K562 (cell line): Measurements from ENCODE around the gene ATF5. TPM values are rescaled to one million over a fixed set of nuclear protein-coding genes. Genes with fewer than 3 reads are reported as not detected.

Experiments used
- CXXC5 ChIP-seq: fragments of 250-450 bp; sonication (Bioruptor Pico); IDR thresholded peaks from 2 replicates; pipeline ENCODE4 v1.8.0; 2022; ENCODE audit warnings: inconsistent platforms, mild to moderate bottlenecking, moderate library complexity
- DPF2 ChIP-seq: fragments of 450-650 bp; IDR thresholded peaks from 2 replicates; pipeline ENCODE4 v1.6.1; 2016
- HDAC8 ChIP-seq: fragments of 450-650 bp; IDR thresholded peaks from 2 replicates; pipeline ENCODE4 v1.6.1; 2016; ENCODE audit warnings: mild to moderate bottlenecking, missing genetic modification characterization, moderate library complexity, missing compliant biosample characterization
- IFI16 ChIP-seq: fragments of 250-450 bp; sonication (Bioruptor Pico); IDR thresholded peaks from 2 replicates; pipeline ENCODE4 v2.1.2; 2022; ENCODE audit warnings: mild to moderate bottlenecking, inconsistent platforms
- KDM4B ChIP-seq, 2 experiments: fragments of 450-650 bp in 1 of 2; sonication (generic) in 1 of 2; IDR thresholded peaks; 2 replicates each; pipeline ENCODE4 v1.6.1; 2016 to 2017; ENCODE audit warnings: borderline replicate concordance in 2 of 2, antibody characterized with exemption in 1 of 2, low read depth in 1 of 2, mild to moderate bottlenecking in 1 of 2
- KHSRP ChIP-seq: fragments of 450-650 bp; IDR thresholded peaks from 2 replicates; pipeline ENCODE4 v1.6.1; 2017
- KLF1 ChIP-seq: fragments of 450-650 bp; IDR thresholded peaks from 2 replicates; pipeline ENCODE4 v1.6.1; 2016; ENCODE audit warnings: missing genetic modification characterization, missing compliant biosample characterization
- KLF6 ChIP-seq: fragments of 250-450 bp; sonication (Bioruptor Pico); IDR thresholded peaks from 2 replicates; pipeline ENCODE4 v1.4.0; 2020; ENCODE audit warnings: mild to moderate bottlenecking, moderate library complexity, borderline replicate concordance
- NR0B1 ChIP-seq: fragments of 450-650 bp; IDR thresholded peaks from one replicate; pipeline ENCODE4 v1.6.1; 2018; ENCODE audit warnings: mild to moderate bottlenecking, moderate library complexity; ENCODE audit not compliant: partially characterized antibody
- PTTG1 ChIP-seq: fragments of 450-650 bp; IDR thresholded peaks from 2 replicates; pipeline ENCODE4 v1.6.1; 2016; ENCODE audit warnings: low read depth, mild to moderate bottlenecking, missing genetic modification characterization, missing compliant biosample characterization
- REST ChIP-seq, 2 experiments: fragments of 450-650 bp; formaldehyde crosslinking in 1 of 2; IDR thresholded peaks; 2 replicates each; pipeline versions ENCODE4 v1.4.0 to v1.6.1; 2014 to 2020; ENCODE audit warnings: mild to moderate bottlenecking in 2 of 2, borderline replicate concordance in 1 of 2, low read depth in 1 of 2
- ZFPM2 ChIP-seq: fragments of 250-450 bp; sonication (Bioruptor Pico); IDR thresholded peaks from 2 replicates; pipeline ENCODE4 v1.5.1; 2022; ENCODE audit warnings: mild to moderate bottlenecking
- ZNF133 ChIP-seq: fragments of 250-450 bp; sonication (Bioruptor Pico); IDR thresholded peaks from 2 replicates; pipeline ENCODE4 v1.4.0; 2020; ENCODE audit warnings: mild to moderate bottlenecking
- ZNF197 ChIP-seq: fragments of 200-800 bp; sonication (Bioruptor generic); IDR thresholded peaks from 2 replicates; pipeline ENCODE4 v1.6.1; 2016; ENCODE audit warnings: low read depth, missing genetic modification characterization, missing compliant biosample characterization
- ZNF239 ChIP-seq: fragments of 250-450 bp; sonication (Bioruptor Pico); IDR thresholded peaks from 2 replicates; pipeline ENCODE4 v1.4.0; 2020; ENCODE audit warnings: mild to moderate bottlenecking
- ZNF436 ChIP-seq: fragments of 250-450, 450-650 bp; sonication (Bioruptor Pico); formaldehyde crosslinking; IDR thresholded peaks from 2 replicates; pipeline ENCODE4 v1.7.0; 2020; ENCODE audit warnings: mild to moderate bottlenecking
- ZNF583 ChIP-seq: fragments of 250-450 bp; sonication (Bioruptor Pico); IDR thresholded peaks from 2 replicates; pipeline ENCODE4 v1.4.0; 2020
- ZNF589 ChIP-seq: fragments of 200-800 bp; sonication (Bioruptor generic); IDR thresholded peaks from 2 replicates; pipeline ENCODE4 v1.6.1; 2016; ENCODE audit warnings: low read depth, missing genetic modification characterization, missing compliant biosample characterization
- ZSCAN32 ChIP-seq: fragments of 450-650 bp; formaldehyde crosslinking; IDR thresholded peaks from 2 replicates; pipeline ENCODE4 v1.4.0; 2020; ENCODE audit warnings: mild to moderate bottlenecking, moderate library complexity
- polyA plus RNA-seq, 8 experiments: library from polyadenylated mRNA; depleted of rRNA in 4 of 8; stranded (reverse) in 5 of 8; unstranded in 3 of 8; fragments of >200 nt; fragmentation: Nextera tagmentation in 2 of 8; fragmentation: Illumina TruSeq in 1 of 8; extraction: Ambion mirVana in 2 of 8; extraction: Trizol in 1 of 8; gene quantifications; 2 replicates each; pipeline versions ENCODE4 v1.2.1 to v1.2.3, GENCODE V29; 2011 to 2014; ENCODE audit warnings: inconsistent platforms in 1 of 8, missing spikeins in 1 of 8
- total RNA-seq, 7 experiments: library from RNA; depleted of rRNA in 6 of 7; stranded (reverse); fragments of >200 nt in 6 of 7; fragmentation: Illumina TruSeq in 2 of 7; extraction: Trizol in 2 of 7; gene quantifications; 2 replicates each; pipeline versions ENCODE4 v1.2.1 to v1.2.3, GENCODE V29; 2011 to 2021; ENCODE audit warnings: low replicate concordance in 1 of 7

ATF5 gene
- total and polyA plus RNA-seq, 9 of the 15 experiments (the other 6 are each of a cell fraction or from before 2014, with no cell fraction given), result 3.0 to 57.6 (median 11.1) TPM

GRCh38 chr19:49924004-49924880 is 4.8 kb upstream of the ATF5 start (continued):
- TF ChIP-seq NR0B1 (no peak), KLF6 (CRISPR knock-in tag) (peak; percentile 97), ZNF239 (peak; percentile 33), ZNF589 (CRISPR knock-in tag) (peak; percentile 91), IFI16 (peak; percentile 12; the same call in 1 of the 2 replicates), ZFPM2 (CRISPR knock-in tag) (no peak), PTTG1 (tag) (peak; percentile 50; the same call in 1 of the 2 replicates), ZNF133 (CRISPR knock-in tag) (0 out of 2 replicates have a peak, but pooled peaks have one; percentile 4), ZNF583 (CRISPR knock-in tag) (peak; percentile 54; the same call in 1 of the 2 replicates), CXXC5 (CRISPR knock-in tag) (peak; percentile 91), DPF2 (0 out of 2 replicates have a peak, but pooled peaks have one; percentile 18), HDAC8 (peak; percentile 7), ZNF436 (CRISPR knock-in tag) (no peak), ZNF197 (CRISPR knock-in tag) (peak; percentile 69), REST (IDR thresholded peaks at IDR 0.05; ENCODE audit: borderline replicate concordance) (no peak), REST (CRISPR knock-in tag; IDR thresholded peaks at IDR 0.05; ENCODE audit: low read depth) (peak; percentile 56), KDM4B (IDR thresholded peaks at IDR 0.05; ENCODE audit: borderline replicate concordance in 2 of 2, low read depth in 1 of 2) (0 out of 4 replicates have a peak, but pooled peaks of 1 of the 2 experiments have one; percentile 22), KHSRP (no peak), ZSCAN32 (peak; percentile 100), KLF1 (peak; percentile 26; the same call in 1 of the 2 replicates)
